Measurements from ENCODE around the gene KLHDC8A. TPM values are rescaled to one million over a fixed set of nuclear protein-coding genes. Genes with fewer than 3 reads are reported as not detected.

The KLHDC8A gene
- total and polyA plus RNA-seq, 9 of the 15 experiments (the other 6 are each of a cell fraction or from before 2014, with no cell fraction given), result 0.01 to 0.54 (median 0.04) TPM; not detected in 6

- 0 out of 2 replicates have a peak, but pooled peaks have one; percentile 23 for TF ChIP-seq CREM (IDR thresholded peaks at IDR 0.05; ENCODE audit: low read depth)
- TF ChIP-seq ZNF124 (CRISPR knock-in tag; IDR thresholded peaks at IDR 0.05), result 0 out of 2 replicates have a peak, but pooled peaks have one; percentile 68
- peak; percentile 81 for TF ChIP-seq BHLHE40 (IDR thresholded peaks at IDR 0.05; ENCODE audit: low read length)
- TF ChIP-seq TCFL5 (CRISPR knock-in tag; conservative IDR thresholded peaks at IDR 0.05), result no peak
- TF ChIP-seq SIN3B (IDR thresholded peaks at IDR 0.05; ENCODE audit: low read depth), result peak; percentile 27; the same call in 1 of the 2 replicates
These were observed 35.4 kb downstream of the KLHDC8A start, which contains the start of gene NUAK2 (continued) for GRCh38 chr1:205321162-205321958.

GRCh38 chr1:205319081-205320018 is 37.4 kb downstream of the KLHDC8A start:
- Histone ChIP-seq H3K9ac (ENCODE audit: insufficient read depth in 1 of 2, low read depth in 2 of 2, low read length in 2 of 2) (no peak overlapping the region), H3K27me3 (ENCODE audit: control insufficient read depth in 2 of 2, insufficient read depth in 2 of 2, low read length in 2 of 2) (peaks cover 18 to 54% of the 10 kb centered on the region in 2 experiments), H3K27ac (ENCODE audit: extremely low read depth, low read depth, low read length) (no peak overlapping the region), H4K20me1 (replicated peaks; ENCODE audit: control insufficient read depth, insufficient read depth, low read length) (no peaks in the 10 kb centered on the region; the same call in 1 of the 2 replicates), H3K36me3 (ENCODE audit: control insufficient read depth, insufficient read depth, low read length) (no peaks in the 10 kb centered on the region), H3K79me2 (ENCODE audit: control insufficient read depth, insufficient read depth, low read length) (no peaks in the 10 kb centered on the region), H2AFZ (ENCODE audit: low read depth, low read length) (no peak overlapping the region), H3K4me3 (no peak overlapping the region), H3K4me2 (ENCODE audit: insufficient read depth, low read length) (no peak overlapping the region), H3K9me1 (ENCODE audit: control insufficient read depth, insufficient read depth, low read length) (no peaks in the 10 kb centered on the region), H3K9me3 (replicated peaks; ENCODE audit: control insufficient read depth, insufficient read depth, low read depth, low read length) (no peaks in the 10 kb centered on the region), H3K4me1 (replicated peaks in 1 of 2; ENCODE audit: control insufficient read depth in 2 of 2, insufficient read depth in 2 of 2, low read length in 2 of 2) (peaks cover 3 to 15% of the 10 kb centered on the region in 2 experiments; a peak in 4 of 5 replicates)
- intact Hi-C loops (cut with micrococcal nuclease), result no loop called here
- in situ Hi-C loops (cut with MboI), result loop anchor here (5.0 kb wide), 1 partner anchor 42 kb away; no protein-coding TSS in a partner anchor
- DNase-seq (ENCODE audit: extremely low read depth in 1 of 4, low spot score in 3 of 4) (no peak), ATAC-seq (no peak), FAIRE-seq (no peak)
- BruUV-seq (replicated peaks), result no TSS peak
- POLR2A ChIA-PET, result interaction anchor here (0.6 to 1.6 kb wide), 2 partner anchors 16 to 32 kb away, joined by 3 to 5 read pairs; no protein-coding TSS in a partner anchor
- 4% methylated on average over 6 of the region's 6 CpGs for WGBS (ENCODE audit: insufficient coverage, low coverage, missing lambda C conversion rate)
- CTCF ChIA-PET (ENCODE audit: low intra/inter-chr PET ratio), result interaction anchor here (0.6 to 8.5 kb wide), 2 partner anchors 46 to 1242 kb away, joined by 3 to 144 read pairs; no protein-coding TSS in a partner anchor
- TF ChIP-seq CEBPG (CRISPR knock-in tag; IDR thresholded peaks at IDR 0.05), result no peak
- peak; percentile 57 to 85 for TF ChIP-seq CEBPG (tag; conservative IDR thresholded peaks at IDR 0.05 in 1 of 2, IDR thresholded peaks at IDR 0.05 in 1 of 2)
- no peak for TF ChIP-seq ZNF408 (CRISPR knock-in tag; IDR thresholded peaks at IDR 0.05; ENCODE audit: low read depth)
- peak; percentile 56 for TF ChIP-seq CEBPB (tag; IDR thresholded peaks at IDR 0.05)
- TF ChIP-seq THRB (CRISPR knock-in tag; conservative IDR thresholded peaks at IDR 0.05), result no peak
- no peak for TF ChIP-seq SRSF1 (IDR thresholded peaks at IDR 0.05; ENCODE audit: low read depth, low read length)
- TF ChIP-seq KAT7 (CRISPR knock-in tag; IDR thresholded peaks at IDR 0.05; ENCODE audit: borderline replicate concordance), result no peak
- TF ChIP-seq STAT5A (IDR thresholded peaks at IDR 0.05; ENCODE audit: borderline replicate concordance, low read length), result no peak
- TF ChIP-seq MYBL2 (IDR thresholded peaks at IDR 0.05; ENCODE audit: low read depth), result peak; percentile 12; the same call in 1 of the 2 replicates
- no peak for TF ChIP-seq MYBL2 (CRISPR knock-in tag; IDR thresholded peaks at IDR 0.05; ENCODE audit: borderline replicate concordance)
